Muscle layer of colon (tissue), 2 donors: ENCODE results near the gene ZNF607.
A peak's percentile ranks its signal among the peaks of the same experiment; 100 is the strongest.
"Not testable (repeated sequence)": the region's sequence is repeated elsewhere in the genome, so short reads cannot be mapped to it uniquely, and the experiment has no call there.

Experiments
- H3K27ac ChIP-seq: one replicate; pipeline ENCODE4 v1.7.0; 2013; ENCODE audit warnings: low read depth, mild to moderate bottlenecking, low read length, moderate library complexity
- H3K27me3 ChIP-seq, 2 donors: one replicate each; pipeline ENCODE4 v1.7.0; 2013; ENCODE audit warnings: low read length in 2 of 2, mild to moderate bottlenecking in 2 of 2; ENCODE audit not compliant: insufficient read depth in 2 of 2, control insufficient read depth in 1 of 2
- H3K36me3 ChIP-seq: one replicate; pipeline ENCODE4 v1.7.0; 2013; ENCODE audit warnings: mild to moderate bottlenecking, low read length; ENCODE audit not compliant: insufficient read depth
- H3K4me1 ChIP-seq: one replicate; pipeline ENCODE4 v1.7.0; 2013; ENCODE audit warnings: mild to moderate bottlenecking, low read length; ENCODE audit not compliant: insufficient read depth
- H3K4me3 ChIP-seq, 2 donors: one replicate each; pipeline ENCODE4 v1.7.0; 2013; ENCODE audit warnings: low read length in 2 of 2, low read depth in 1 of 2, mild to moderate bottlenecking in 1 of 2, moderate library complexity in 1 of 2
- H3K9ac ChIP-seq: one replicate; pipeline ENCODE4 v1.7.0; 2013; ENCODE audit warnings: low read length
- H3K9me3 ChIP-seq: one replicate; pipeline ENCODE4 v1.7.0; 2013; ENCODE audit warnings: mild to moderate bottlenecking, low read length
- donor health status: abdominal sarcoma.
- donor health status: Adenocarcinoma of cecum.

The ZNF607 gene

GRCh38 chr19:37719111-37719926, at the start of gene ZNF607:
TSS of gene ZNF607 (minus strand) at chr19:37719761. CDS start at chr19:37711618, 8,143 bp downstream.
- no peaks in the 10 kb centered on the region for H3K36me3 ChIP-seq
- no peaks in the 10 kb centered on the region for H3K9me3 ChIP-seq
- peak within 1 kb of the TSS; percentile 86 for H3K27ac ChIP-seq
- H3K4me1 ChIP-seq: peaks cover 12% of the 10 kb centered on the region
- peak within 1 kb of the TSS; percentile 93 to 94 for H3K4me3 ChIP-seq
- H3K27me3 ChIP-seq: no peaks in the 10 kb centered on the region
- H3K9ac ChIP-seq: peak within 1 kb of the TSS; percentile 18

- no peaks in the 10 kb centered on the region for H3K4me1 ChIP-seq
- no peaks in the 10 kb centered on the region for H3K27me3 ChIP-seq
- H3K4me3 ChIP-seq: no peak overlapping the region
- H3K9me3 ChIP-seq: no peaks in the 10 kb centered on the region
- H3K27ac ChIP-seq: no peak overlapping the region
- H3K9ac ChIP-seq: no peak overlapping the region
- H3K36me3 ChIP-seq: peaks cover 13% of the 10 kb centered on the region
These were observed 43.9 kb upstream of the ZNF607 start for GRCh38 chr19:37763488-37763887.

GRCh38 chr19:37757683-37758082, 38.1 kb upstream of the ZNF607 start:
- H3K27me3 ChIP-seq, H3K9ac ChIP-seq, H3K27ac ChIP-seq, H3K9me3 ChIP-seq, H3K4me1 ChIP-seq, H3K4me3 ChIP-seq, H3K36me3 ChIP-seq: not testable (repeated sequence)

GRCh38 chr19:37738371-37738770, 18.8 kb upstream of the ZNF607 start:
- Histone ChIP-seq H3K27ac (no peak overlapping the region), H3K9me3 (peaks cover 17% of the 10 kb centered on the region), H3K9ac (no peak overlapping the region), H3K36me3 (peaks cover 22% of the 10 kb centered on the region), H3K27me3 (no peaks in the 10 kb centered on the region), H3K4me1 (no peaks in the 10 kb centered on the region), H3K4me3 (no peak overlapping the region)

- Histone ChIP-seq H3K36me3 (no peaks in the 10 kb centered on the region), H3K27me3 (no peaks in the 10 kb centered on the region), H3K4me1 (no peaks in the 10 kb centered on the region), H3K27ac (no peak overlapping the region), H3K9me3 (no peaks in the 10 kb centered on the region), H3K4me3 (no peak overlapping the region), H3K9ac (no peak overlapping the region)
These were observed 5.6 kb upstream of the ZNF607 start for GRCh38 chr19:37725181-37725580.

GRCh38 chr19:37719927-37720265, 335 bp upstream of the ZNF607 start:
- no peaks in the 10 kb centered on the region for H3K27me3 ChIP-seq
- H3K36me3 ChIP-seq: no peaks in the 10 kb centered on the region
- peak overlapping the region; percentile 18 for H3K9ac ChIP-seq
- H3K4me3 ChIP-seq: peak overlapping the region; percentile 93 to 94
- peak overlapping the region; percentile 86 for H3K27ac ChIP-seq
- H3K9me3 ChIP-seq: no peaks in the 10 kb centered on the region
- peaks cover 12% of the 10 kb centered on the region for H3K4me1 ChIP-seq

GRCh38 chr19:37718304-37718703, 1.3 kb downstream of the ZNF607 start:
- H3K27ac ChIP-seq: peak overlapping the region; percentile 86

GRCh38 chr19:37716140-37716539, 3.4 kb downstream of the ZNF607 start:
- H3K9me3 ChIP-seq: no peaks in the 10 kb centered on the region
- no peak overlapping the region for H3K9ac ChIP-seq
- H3K36me3 ChIP-seq: no peaks in the 10 kb centered on the region
- H3K27me3 ChIP-seq: no peaks in the 10 kb centered on the region
- H3K27ac ChIP-seq: no peak overlapping the region
- no peak overlapping the region for H3K4me3 ChIP-seq
- H3K4me1 ChIP-seq: peaks cover 12% of the 10 kb centered on the region

More at GRCh38 chr19:37718304-37718703, 1.3 kb downstream of the ZNF607 start:
- Histone ChIP-seq H3K36me3 (no peaks in the 10 kb centered on the region), H3K4me1 (peaks cover 12% of the 10 kb centered on the region), H3K4me3 (peak overlapping the region in 1 of 2 donors; percentile 94), H3K9ac (peak overlapping the region; percentile 18), H3K9me3 (no peaks in the 10 kb centered on the region), H3K27me3 (no peaks in the 10 kb centered on the region)

- H3K9me3 ChIP-seq: no peaks in the 10 kb centered on the region
- peaks cover 24% of the 10 kb centered on the region for H3K36me3 ChIP-seq
- no peaks in the 10 kb centered on the region for H3K4me1 ChIP-seq
- H3K4me3 ChIP-seq: no peak overlapping the region
- no peak overlapping the region for H3K27ac ChIP-seq
- no peaks in the 10 kb centered on the region for H3K27me3 ChIP-seq
- H3K9ac ChIP-seq: no peak overlapping the region
These were observed 13.4 kb downstream of the ZNF607 start for GRCh38 chr19:37706052-37706605.

GRCh38 chr19:37699057-37699456, 20.5 kb downstream of the ZNF607 start:
- H3K4me3 ChIP-seq: no peak overlapping the region
- no peak overlapping the region for H3K9ac ChIP-seq
- no peaks in the 10 kb centered on the region for H3K27me3 ChIP-seq
- peaks cover 10% of the 10 kb centered on the region for H3K9me3 ChIP-seq
- peaks cover 31% of the 10 kb centered on the region for H3K36me3 ChIP-seq
- H3K27ac ChIP-seq: no peak overlapping the region
- H3K4me1 ChIP-seq: no peaks in the 10 kb centered on the region

- Histone ChIP-seq H3K36me3 (peaks cover 31% of the 10 kb centered on the region), H3K9ac (no peak overlapping the region), H3K4me1 (no peaks in the 10 kb centered on the region), H3K27ac (no peak overlapping the region), H3K9me3 (peaks cover 10% of the 10 kb centered on the region), H3K27me3 (no peaks in the 10 kb centered on the region), H3K4me3 (no peak overlapping the region)
These were observed 21.3 kb downstream of the ZNF607 start for GRCh38 chr19:37698216-37698615.
